Measurements from ENCODE around the gene CLCN2. TPM values are rescaled to one million over a fixed set of nuclear protein-coding genes. Genes with fewer than 3 reads are reported as not detected.

Gene CLCN2
- total RNA-seq, 1 experiment from 2014 or later = 13.0 TPM

DNA sequence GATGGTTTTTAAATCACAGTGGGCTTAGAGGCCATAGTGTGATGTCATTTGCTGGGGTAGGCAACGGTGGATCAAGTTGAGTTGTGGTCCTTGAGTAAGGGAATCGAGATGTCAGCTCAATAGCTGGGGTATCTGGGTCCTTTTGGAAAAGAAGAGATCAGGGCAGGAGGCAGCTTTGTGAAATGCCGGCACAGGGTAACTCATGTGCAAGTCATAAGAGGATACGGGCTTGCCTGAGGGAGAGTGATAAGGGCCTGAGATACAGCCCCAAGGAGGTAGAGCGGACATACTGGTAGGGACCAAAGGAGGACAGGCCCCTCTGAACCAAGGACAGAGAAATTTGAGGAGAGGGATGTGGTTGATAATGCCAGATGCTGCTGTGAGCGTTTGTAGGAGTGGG, 28.2 kb downstream of the CLCN2 start:
- peaks cover 28% of the 10 kb centered on the region for H3F3A ChIP-seq (ENCODE audit: low read length, unreplicated experiment)
- no peak for TF ChIP-seq CTCF (conservative IDR thresholded peaks at IDR 0.05; ENCODE audit: low read depth, low read length)
- TF ChIP-seq EZH2 (IDR thresholded peaks at IDR 0.05; ENCODE audit: low read length, unreplicated experiment) = no peak
- TF ChIP-seq EZH2phosphoT487 (IDR thresholded peaks at IDR 0.05; ENCODE audit: borderline replicate concordance, low read length) = no peak
- DNase-seq = no peak
- BruUV-seq (replicated peaks) = no TSS peak
- POLR2A ChIA-PET (ENCODE audit: unreplicated experiment) = no interaction called here
- peaks cover 52% of the 10 kb centered on the region for H3K36me3 ChIP-seq (ENCODE audit: low read depth, low read length)
- CTCF ChIA-PET = no interaction called here
- H3K9me2 ChIP-seq (replicated peaks; ENCODE audit: low read length) = no peaks in the 10 kb centered on the region
- peak overlapping the region; percentile 53 for H3K9ac ChIP-seq (ENCODE audit: low read length)
- intact Hi-C loops (cut with micrococcal nuclease) = no loop called here
- H3K4me2 ChIP-seq (ENCODE audit: low read length) = peak overlapping the region; percentile 46
- peak overlapping the region; percentile 95 for H3K27ac ChIP-seq (ENCODE audit: low read length)
- H3K27me3 ChIP-seq (ENCODE audit: low read length) = no peaks in the 10 kb centered on the region
- H3K79me2 ChIP-seq (ENCODE audit: low read length) = peaks cover 35% of the 10 kb centered on the region
- H3K9me3 ChIP-seq (ENCODE audit: low read length) = no peaks in the 10 kb centered on the region
- no peak overlapping the region for H2AFZ ChIP-seq (ENCODE audit: low read length)
- H3K4me1 ChIP-seq (ENCODE audit: insufficient read depth, low read length) = peaks cover 63% of the 10 kb centered on the region
- no peak overlapping the region for H3K4me3 ChIP-seq (ENCODE audit: low read length)
- H4K20me1 ChIP-seq (ENCODE audit: low read length) = no peaks in the 10 kb centered on the region
- no peak for ATAC-seq

GRCh38 chr3:184332370-184333090, 28.9 kb downstream of the CLCN2 start:
- Histone ChIP-seq H3K27me3 (ENCODE audit: low read length) (no peaks in the 10 kb centered on the region), H3K4me3 (ENCODE audit: low read length) (no peak overlapping the region), H4K20me1 (ENCODE audit: low read length) (no peaks in the 10 kb centered on the region), H3K9ac (ENCODE audit: low read length) (peak overlapping the region; percentile 53), H3K9me3 (ENCODE audit: low read length) (no peaks in the 10 kb centered on the region), H3F3A (ENCODE audit: low read length, unreplicated experiment) (peaks cover 28% of the 10 kb centered on the region), H3K4me2 (ENCODE audit: low read length) (peak overlapping the region; percentile 46), H3K4me1 (ENCODE audit: insufficient read depth, low read length) (peaks cover 61% of the 10 kb centered on the region), H3K36me3 (ENCODE audit: low read depth, low read length) (peaks cover 58% of the 10 kb centered on the region), H2AFZ (ENCODE audit: low read length) (no peak overlapping the region), H3K79me2 (ENCODE audit: low read length) (peaks cover 31% of the 10 kb centered on the region), H3K27ac (ENCODE audit: low read length) (peak overlapping the region; percentile 95), H3K9me2 (replicated peaks; ENCODE audit: low read length) (no peaks in the 10 kb centered on the region)
- TF ChIP-seq CTCF (conservative IDR thresholded peaks at IDR 0.05; ENCODE audit: low read depth, low read length) = no peak
- no peak for TF ChIP-seq EZH2 (IDR thresholded peaks at IDR 0.05; ENCODE audit: low read length, unreplicated experiment)
- TF ChIP-seq EZH2phosphoT487 (IDR thresholded peaks at IDR 0.05; ENCODE audit: borderline replicate concordance, low read length) = no peak
- DNase-seq = peak; percentile 94
- ChIA-PET POLR2A (ENCODE audit: unreplicated experiment) (no interaction called here), CTCF (no interaction called here)
- intact Hi-C loops (cut with micrococcal nuclease) = loop anchor here (1.0 kb wide), 1 partner anchor 12 kb away; no protein-coding TSS in a partner anchor
- ATAC-seq = peak; percentile 47
- BruUV-seq (replicated peaks) = no TSS peak

DNA sequence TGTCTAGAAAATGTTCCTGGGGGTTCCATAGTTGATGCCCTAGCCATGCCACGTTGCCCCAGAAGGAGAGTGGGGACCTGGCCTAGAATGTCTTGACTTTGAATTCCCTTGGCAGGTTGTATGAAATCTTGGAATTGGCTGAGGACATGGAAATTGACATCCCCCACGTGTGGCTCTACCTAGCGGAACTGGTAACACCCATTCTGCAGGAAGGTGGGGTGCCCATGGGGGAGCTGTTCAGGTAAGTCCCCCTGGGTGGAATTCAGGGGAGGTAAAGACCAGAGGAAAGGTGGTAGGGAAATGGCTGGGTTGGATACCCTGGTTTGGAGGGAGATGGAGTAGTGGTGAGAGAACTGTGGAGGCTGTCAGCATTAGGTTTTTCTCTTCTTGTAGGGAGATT, 32.9 kb downstream of the CLCN2 start:
- no peak overlapping the region for H3K27ac ChIP-seq (ENCODE audit: low read length)
- H3K4me3 ChIP-seq (ENCODE audit: low read length) = no peak overlapping the region
- H3K9me2 ChIP-seq (replicated peaks; ENCODE audit: low read length) = no peaks in the 10 kb centered on the region
- H3K27me3 ChIP-seq (ENCODE audit: low read length) = no peaks in the 10 kb centered on the region
- ChIA-PET POLR2A (ENCODE audit: unreplicated experiment) (no interaction called here), CTCF (no interaction called here)
- H3K79me2 ChIP-seq (ENCODE audit: low read length) = peaks cover 49% of the 10 kb centered on the region
- DNase-seq (no peak), ATAC-seq (no peak)
- H3F3A ChIP-seq (ENCODE audit: low read length, unreplicated experiment) = peaks cover 13% of the 10 kb centered on the region
- peaks cover 27% of the 10 kb centered on the region for H3K4me1 ChIP-seq (ENCODE audit: insufficient read depth, low read length)
- H3K36me3 ChIP-seq (ENCODE audit: low read depth, low read length) = peaks cover 86% of the 10 kb centered on the region
- H3K9ac ChIP-seq (ENCODE audit: low read length) = no peak overlapping the region
- peaks cover 8% of the 10 kb centered on the region for H4K20me1 ChIP-seq (ENCODE audit: low read length)
- BruUV-seq (replicated peaks) = no TSS peak
- no peaks in the 10 kb centered on the region for H3K9me3 ChIP-seq (ENCODE audit: low read length)
- TF ChIP-seq EZH2 (IDR thresholded peaks at IDR 0.05; ENCODE audit: low read length, unreplicated experiment) (no peak), EZH2phosphoT487 (IDR thresholded peaks at IDR 0.05; ENCODE audit: borderline replicate concordance, low read length) (no peak), CTCF (conservative IDR thresholded peaks at IDR 0.05; ENCODE audit: low read depth, low read length) (no peak)
- intact Hi-C loops (cut with micrococcal nuclease) = no loop called here
- no peak overlapping the region for H3K4me2 ChIP-seq (ENCODE audit: low read length)
- no peak overlapping the region for H2AFZ ChIP-seq (ENCODE audit: low read length)

All from PC-3 (cell line).